Chondrocyte (in vitro differentiated cells): ENCODE measurements around the gene ZNF787. TPM values are rescaled to one million over a fixed set of nuclear protein-coding genes. Genes with fewer than 3 reads are reported as not detected.

ENCODE experiments used
- DNase-seq: peaks from one replicate; pipeline ENCODE4 v3.0.0; 2021; ENCODE audit warnings: mixed read lengths, low spot score
- H3K27ac Mint-ChIP-seq: one replicate; pipeline ENCODE4 v1.8.0; 2021; ENCODE audit warnings: mild to moderate bottlenecking, moderate library complexity, mixed read lengths; ENCODE audit not compliant: unreplicated experiment
- H3K27me3 Mint-ChIP-seq: 2 replicates; pipeline ENCODE4 v1.8.0; 2021; ENCODE audit warnings: low read depth, mixed read lengths
- H3K36me3 Mint-ChIP-seq: 2 replicates; pipeline ENCODE4 v1.8.0; 2021; ENCODE audit warnings: low read depth, mixed read lengths
- H3K4me1 Mint-ChIP-seq: 2 replicates; pipeline ENCODE4 v1.8.0; 2021; ENCODE audit warnings: low read depth, mild to moderate bottlenecking, mixed read lengths
- H3K4me3 Mint-ChIP-seq: one replicate; pipeline ENCODE4 v1.8.0; 2021; ENCODE audit warnings: mild to moderate bottlenecking, moderate library complexity, mixed read lengths; ENCODE audit not compliant: unreplicated experiment
- H3K9me3 Mint-ChIP-seq: 2 replicates; pipeline ENCODE4 v1.8.0; 2021; ENCODE audit warnings: low read depth, mixed read lengths
- total RNA-seq: library from RNA; stranded (reverse); gene quantifications from 3 replicates; pipeline ENCODE4 v1.2.1, GENCODE V29; 2021
- TF ChIP-seq, protein P1 (sequence below): fragments of 200-600 bp; sonication (generic); IDR thresholded peaks from 2 replicates; pipeline ENCODE4 v1.5.0; 2021; ENCODE audit warnings: antibody characterized with exemption, mild to moderate bottlenecking, moderate library complexity

Gene ZNF787
- total RNA-seq, 1 donor from 2014 or later: 26.5 TPM

DNA sequence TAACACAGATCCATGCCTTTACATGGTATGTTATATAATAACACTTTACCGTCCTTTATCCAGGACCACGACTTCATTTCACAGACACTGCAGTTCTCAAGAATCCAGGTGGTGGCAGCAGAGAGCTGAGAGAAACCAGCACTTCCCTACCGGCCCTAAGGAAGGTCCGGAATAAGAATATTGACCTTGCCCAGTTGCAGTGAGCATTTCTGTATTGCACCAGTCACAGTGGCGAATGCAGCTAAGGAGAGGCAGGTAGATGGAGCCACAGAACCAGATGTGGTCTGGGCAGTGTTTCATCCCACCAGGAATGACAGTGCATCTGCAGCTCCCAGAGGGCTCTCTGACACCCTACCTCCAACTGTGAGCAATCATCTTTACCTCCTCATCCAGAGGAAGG is 44.6 kb downstream of the ZNF787 start:
- Mint-ChIP-seq H3K4me3 (no peak overlapping the region), H3K36me3 (no peaks in the 10 kb centered on the region), H3K27me3 (no peaks in the 10 kb centered on the region), H3K4me1 (peaks cover 9% of the 10 kb centered on the region), H3K27ac (no peak overlapping the region), H3K9me3 (no peaks in the 10 kb centered on the region)
- TF ChIP-seq, protein P1, sequence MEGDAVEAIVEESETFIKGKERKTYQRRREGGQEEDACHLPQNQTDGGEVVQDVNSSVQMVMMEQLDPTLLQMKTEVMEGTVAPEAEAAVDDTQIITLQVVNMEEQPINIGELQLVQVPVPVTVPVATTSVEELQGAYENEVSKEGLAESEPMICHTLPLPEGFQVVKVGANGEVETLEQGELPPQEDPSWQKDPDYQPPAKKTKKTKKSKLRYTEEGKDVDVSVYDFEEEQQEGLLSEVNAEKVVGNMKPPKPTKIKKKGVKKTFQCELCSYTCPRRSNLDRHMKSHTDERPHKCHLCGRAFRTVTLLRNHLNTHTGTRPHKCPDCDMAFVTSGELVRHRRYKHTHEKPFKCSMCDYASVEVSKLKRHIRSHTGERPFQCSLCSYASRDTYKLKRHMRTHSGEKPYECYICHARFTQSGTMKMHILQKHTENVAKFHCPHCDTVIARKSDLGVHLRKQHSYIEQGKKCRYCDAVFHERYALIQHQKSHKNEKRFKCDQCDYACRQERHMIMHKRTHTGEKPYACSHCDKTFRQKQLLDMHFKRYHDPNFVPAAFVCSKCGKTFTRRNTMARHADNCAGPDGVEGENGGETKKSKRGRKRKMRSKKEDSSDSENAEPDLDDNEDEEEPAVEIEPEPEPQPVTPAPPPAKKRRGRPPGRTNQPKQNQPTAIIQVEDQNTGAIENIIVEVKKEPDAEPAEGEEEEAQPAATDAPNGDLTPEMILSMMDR: peak; percentile 89
- DNase-seq: peak; percentile 41

DNA sequence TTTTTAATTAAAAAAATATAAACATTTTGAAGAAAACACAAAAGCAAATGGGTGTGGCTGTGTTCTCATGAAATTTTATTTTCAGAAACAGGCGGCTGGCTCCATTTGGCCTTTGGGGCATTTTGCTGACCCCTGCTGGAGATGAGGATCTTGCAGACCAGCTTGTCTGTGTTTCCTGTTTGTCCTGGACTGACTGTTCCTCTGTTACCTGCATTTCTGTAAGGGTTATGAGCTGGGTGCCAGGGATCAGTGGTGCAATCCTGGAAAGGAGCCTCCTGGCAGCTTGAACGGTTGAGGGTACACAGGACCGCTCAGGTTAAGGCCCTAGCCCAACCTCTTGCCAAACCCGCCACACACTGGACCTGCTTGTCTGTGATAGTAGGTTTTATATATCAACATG is 49.9 kb downstream of the ZNF787 start:
- Mint-ChIP-seq H3K4me1 (peaks cover 5% of the 10 kb centered on the region), H3K27ac (no peak overlapping the region), H3K9me3 (no peaks in the 10 kb centered on the region), H3K36me3 (no peaks in the 10 kb centered on the region), H3K4me3 (no peak overlapping the region), H3K27me3 (no peaks in the 10 kb centered on the region)
- TF ChIP-seq, protein P1: peak; percentile 39
- DNase-seq: peak; percentile 34

DNA sequence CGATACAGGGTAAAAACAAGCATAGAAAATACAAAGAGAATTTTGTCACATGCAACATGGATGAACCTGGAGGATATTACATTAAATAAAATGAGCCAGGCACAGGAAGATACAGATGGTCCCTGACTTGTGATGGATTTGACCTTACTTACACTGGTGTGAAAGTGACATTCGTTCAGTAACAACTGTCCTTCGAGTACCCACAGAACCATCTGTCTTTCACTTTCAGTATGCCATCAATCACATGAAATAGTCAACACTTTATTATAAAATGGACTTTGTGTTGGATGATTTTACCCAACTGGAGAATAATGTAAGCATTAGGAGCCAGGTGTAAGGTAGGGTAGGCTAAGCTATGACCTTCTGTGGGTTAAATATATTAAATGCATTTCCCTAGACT is 51.5 kb downstream of the ZNF787 start:
- Mint-ChIP-seq H3K27me3 (peaks cover 3% of the 10 kb centered on the region), H3K4me1 (peaks cover 5% of the 10 kb centered on the region), H3K36me3 (no peaks in the 10 kb centered on the region)

DNA sequence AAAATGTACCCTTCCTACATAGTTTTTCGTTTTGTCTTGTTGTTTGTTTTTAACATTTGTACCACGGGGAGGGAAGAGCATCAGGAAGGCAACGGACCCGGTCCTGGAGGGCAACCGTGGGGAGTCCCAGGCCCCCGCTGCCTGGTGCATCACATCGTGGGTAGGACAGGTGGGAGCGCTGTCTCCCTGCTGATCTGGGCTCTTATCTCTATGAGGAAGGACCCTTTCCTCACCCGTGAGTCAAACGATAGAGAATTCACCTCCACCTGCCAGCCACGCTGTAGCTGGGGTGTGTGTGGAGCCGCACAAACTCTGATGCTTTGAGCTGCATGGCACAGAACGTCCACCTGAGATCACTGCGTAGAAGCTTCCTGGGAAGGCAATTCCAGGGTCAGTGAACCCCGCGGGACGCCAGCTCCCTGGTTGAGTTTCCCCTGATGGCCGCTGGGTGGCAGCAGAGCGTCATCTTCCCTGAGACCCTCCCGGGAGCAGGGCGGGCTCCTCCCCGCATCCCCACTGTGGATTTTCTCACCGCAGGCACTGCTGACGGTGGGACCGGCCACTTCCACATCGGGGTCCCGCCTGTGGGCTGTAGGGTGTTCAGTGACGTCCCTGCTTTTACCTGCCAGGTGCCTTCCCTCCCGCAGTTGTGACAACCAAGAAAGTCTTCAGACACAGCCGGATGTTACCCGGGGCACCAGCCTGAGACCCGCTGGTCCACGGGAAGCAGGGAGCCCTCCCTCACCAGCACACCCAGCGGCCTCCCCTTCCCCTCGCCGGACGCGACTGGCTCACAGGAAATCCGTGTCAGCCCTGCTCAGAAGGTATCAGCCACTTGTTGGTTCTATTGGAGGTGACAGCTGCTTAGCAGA is 54.7 kb downstream of the ZNF787 start:
- Mint-ChIP-seq H3K4me1 (peaks cover 5% of the 10 kb centered on the region), H3K27ac (no peak overlapping the region), H3K27me3 (peaks cover 3% of the 10 kb centered on the region), H3K9me3 (peaks cover 10% of the 10 kb centered on the region), H3K36me3 (no peaks in the 10 kb centered on the region), H3K4me3 (peak overlapping the region; percentile 54)
- DNase-seq: no peak
- TF ChIP-seq, protein P1: peak; percentile 93

More for the DNA sequence above, 51.5 kb downstream of the ZNF787 start:
- no peak overlapping the region for H3K4me3 Mint-ChIP-seq
- no peak overlapping the region for H3K27ac Mint-ChIP-seq
- H3K9me3 Mint-ChIP-seq: peaks cover 2% of the 10 kb centered on the region
- no peak for DNase-seq
- TF ChIP-seq, protein P1: no peak

DNA sequence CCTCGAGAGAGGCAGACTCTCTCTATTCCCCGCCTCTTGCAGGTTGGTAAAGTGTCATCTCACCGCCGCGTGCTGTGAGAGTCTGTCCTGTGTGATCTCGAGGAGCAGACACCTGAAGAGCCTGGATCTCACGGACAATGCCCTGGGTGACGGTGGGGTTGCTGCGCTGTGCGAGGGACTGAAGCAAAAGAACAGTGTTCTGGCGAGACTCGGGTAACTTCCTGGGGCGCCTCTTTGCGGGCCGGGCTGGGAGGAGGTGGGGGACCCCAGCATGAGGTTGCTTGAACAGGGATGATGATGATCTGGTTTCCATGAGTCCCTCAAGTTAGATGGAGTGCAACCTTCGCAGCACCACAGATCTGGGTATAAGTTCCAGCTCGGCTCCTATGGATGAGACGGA is 67.5 kb downstream of the ZNF787 start:
- TF ChIP-seq, protein P1: no peak
- H3K4me1 Mint-ChIP-seq: no peaks in the 10 kb centered on the region
- H3K4me3 Mint-ChIP-seq: no peak overlapping the region
- DNase-seq: peak; percentile 63
- no peak overlapping the region for H3K27ac Mint-ChIP-seq
- H3K27me3 Mint-ChIP-seq: no peaks in the 10 kb centered on the region
- H3K9me3 Mint-ChIP-seq: peaks cover 39% of the 10 kb centered on the region
- H3K36me3 Mint-ChIP-seq: no peaks in the 10 kb centered on the region

Other genes with a start within 250 kb of the ZNF787 start
- not detected in 3 replicates for gene NLRP13, start 189.0 kb downstream of the ZNF787 start, total RNA-seq
- not detected in 3 replicates for gene NLRP8, start 173.5 kb downstream of the ZNF787 start, total RNA-seq
- gene NLRP5, start 134.5 kb downstream of the ZNF787 start, total RNA-seq: not detected in 3 replicates
- 30.4 to 33.1 TPM (median 31.5 TPM) in 3 replicates for gene ZNF444, start 20.0 kb upstream of the ZNF787 start, total RNA-seq
- gene GALP, start 54.7 kb upstream of the ZNF787 start, total RNA-seq: not detected in 3 replicates
- not detected in 3 replicates for gene ZSCAN5B, start 76.5 kb upstream of the ZNF787 start, total RNA-seq
- not detected in 3 replicates for gene ZSCAN5C, start 81.0 kb upstream of the ZNF787 start, total RNA-seq
- not detected in 3 replicates for gene EDDM13, start 151.5 kb upstream of the ZNF787 start, total RNA-seq
- gene ZSCAN5A, start 193.5 kb upstream of the ZNF787 start, total RNA-seq: 1.5 to 9.9 TPM (median 3.8 TPM) in 3 replicates